WTC11 (cell line): ENCODE data around the gene UQCRHL.

Experiments
- CBFB ChIP-seq: sonication (generic); formaldehyde crosslinking; IDR thresholded peaks from 2 replicates; pipeline ENCODE4 v1.8.1; 2022; ENCODE audit warnings: mild to moderate bottlenecking, low read depth, missing genetic modification reagents
- NR1H2 ChIP-seq: sonication (generic); formaldehyde crosslinking; IDR thresholded peaks from 2 replicates; pipeline ENCODE4 v1.9.0; 2021; ENCODE audit warnings: mild to moderate bottlenecking, moderate library complexity, missing genetic modification reagents
- NR2C2 ChIP-seq: sonication (generic); formaldehyde crosslinking; IDR thresholded peaks from 2 replicates; pipeline ENCODE4 v1.8.0; 2022; ENCODE audit warnings: mild to moderate bottlenecking, missing genetic modification reagents
- NR3C1 ChIP-seq: sonication (generic); formaldehyde crosslinking; conservative IDR thresholded peaks from 2 replicates; pipeline ENCODE4 v1.8.1; 2023; ENCODE audit warnings: low read depth, mild to moderate bottlenecking, missing genetic modification reagents
- RELA ChIP-seq: sonication (generic); formaldehyde crosslinking; IDR thresholded peaks from 2 replicates; pipeline ENCODE4 v1.8.1; 2022; ENCODE audit warnings: missing genetic modification reagents, mild to moderate bottlenecking, borderline replicate concordance
- SMAD3 ChIP-seq: sonication (generic); formaldehyde crosslinking; IDR thresholded peaks from 2 replicates; pipeline ENCODE4 v1.8.0; 2022; ENCODE audit warnings: missing genetic modification reagents, mild to moderate bottlenecking, borderline replicate concordance
- TF ChIP-seq, protein P1 (sequence below): fragments of 200-600 bp; IDR thresholded peaks from 2 replicates; pipeline ENCODE4 v1.8.0; 2022; ENCODE audit warnings: antibody characterized with exemption
- TF ChIP-seq, protein P2 (sequence below): sonication (generic); formaldehyde crosslinking; IDR thresholded peaks from 2 replicates; pipeline ENCODE4 v1.8.1; 2022; ENCODE audit warnings: low read depth, mild to moderate bottlenecking, moderate library complexity, missing genetic modification reagents, borderline replicate concordance
- TF ChIP-seq, protein P3 (sequence below): sonication (generic); formaldehyde crosslinking; IDR thresholded peaks from 2 replicates; pipeline ENCODE4 v1.8.1; 2023; ENCODE audit warnings: mild to moderate bottlenecking, moderate library complexity, missing genetic modification reagents
- TF ChIP-seq, protein P4 (sequence below): sonication (generic); formaldehyde crosslinking; IDR thresholded peaks from 2 replicates; pipeline ENCODE4 v1.8.0; 2023; ENCODE audit warnings: mild to moderate bottlenecking, missing genetic modification reagents
- TF ChIP-seq, protein P5 (sequence below): sonication (generic); formaldehyde crosslinking; IDR thresholded peaks from 2 replicates; pipeline ENCODE4 v1.8.0; 2022; ENCODE audit warnings: mild to moderate bottlenecking, missing genetic modification reagents

DNA sequence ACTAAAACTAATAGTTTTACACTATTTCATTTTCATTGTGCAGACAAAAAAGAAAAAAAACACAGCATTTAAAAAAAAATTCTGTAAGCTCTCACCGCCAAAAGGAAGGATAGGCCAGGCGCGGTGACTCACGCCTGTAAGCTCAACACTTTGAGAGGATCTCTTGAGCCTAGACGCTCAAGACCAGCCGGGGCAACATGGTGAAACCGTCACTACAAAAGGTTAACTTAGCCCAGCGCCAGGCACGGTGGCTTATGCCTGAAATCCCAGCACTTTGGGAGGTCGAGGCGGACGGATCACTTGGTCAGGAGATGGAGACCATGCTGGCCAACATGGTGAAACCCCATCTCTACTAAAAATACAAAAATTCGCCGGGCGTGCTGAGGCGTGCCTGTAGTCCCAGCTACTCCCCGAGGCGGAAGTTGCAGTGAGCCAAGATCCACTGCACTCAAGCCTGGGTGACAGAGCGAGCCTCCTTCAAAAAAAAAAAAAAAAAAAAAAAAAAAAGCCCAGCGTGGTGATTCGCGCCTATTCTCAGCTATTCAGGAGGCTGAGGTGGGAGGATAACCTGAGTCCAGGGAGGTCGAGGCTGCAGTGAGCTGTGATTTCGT is 25.7 kb upstream of the UQCRHL start:
- TF ChIP-seq, protein P1, sequence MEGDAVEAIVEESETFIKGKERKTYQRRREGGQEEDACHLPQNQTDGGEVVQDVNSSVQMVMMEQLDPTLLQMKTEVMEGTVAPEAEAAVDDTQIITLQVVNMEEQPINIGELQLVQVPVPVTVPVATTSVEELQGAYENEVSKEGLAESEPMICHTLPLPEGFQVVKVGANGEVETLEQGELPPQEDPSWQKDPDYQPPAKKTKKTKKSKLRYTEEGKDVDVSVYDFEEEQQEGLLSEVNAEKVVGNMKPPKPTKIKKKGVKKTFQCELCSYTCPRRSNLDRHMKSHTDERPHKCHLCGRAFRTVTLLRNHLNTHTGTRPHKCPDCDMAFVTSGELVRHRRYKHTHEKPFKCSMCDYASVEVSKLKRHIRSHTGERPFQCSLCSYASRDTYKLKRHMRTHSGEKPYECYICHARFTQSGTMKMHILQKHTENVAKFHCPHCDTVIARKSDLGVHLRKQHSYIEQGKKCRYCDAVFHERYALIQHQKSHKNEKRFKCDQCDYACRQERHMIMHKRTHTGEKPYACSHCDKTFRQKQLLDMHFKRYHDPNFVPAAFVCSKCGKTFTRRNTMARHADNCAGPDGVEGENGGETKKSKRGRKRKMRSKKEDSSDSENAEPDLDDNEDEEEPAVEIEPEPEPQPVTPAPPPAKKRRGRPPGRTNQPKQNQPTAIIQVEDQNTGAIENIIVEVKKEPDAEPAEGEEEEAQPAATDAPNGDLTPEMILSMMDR, result no peak
- TF ChIP-seq NR3C1 (CRISPR knock-in tag), result no peak
- TF ChIP-seq, protein P2, sequence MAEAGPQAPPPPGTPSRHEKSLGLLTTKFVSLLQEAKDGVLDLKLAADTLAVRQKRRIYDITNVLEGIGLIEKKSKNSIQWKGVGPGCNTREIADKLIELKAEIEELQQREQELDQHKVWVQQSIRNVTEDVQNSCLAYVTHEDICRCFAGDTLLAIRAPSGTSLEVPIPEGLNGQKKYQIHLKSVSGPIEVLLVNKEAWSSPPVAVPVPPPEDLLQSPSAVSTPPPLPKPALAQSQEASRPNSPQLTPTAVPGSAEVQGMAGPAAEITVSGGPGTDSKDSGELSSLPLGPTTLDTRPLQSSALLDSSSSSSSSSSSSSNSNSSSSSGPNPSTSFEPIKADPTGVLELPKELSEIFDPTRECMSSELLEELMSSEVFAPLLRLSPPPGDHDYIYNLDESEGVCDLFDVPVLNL (CRISPR knock-in tag), result no peak
- TF ChIP-seq, protein P3, sequence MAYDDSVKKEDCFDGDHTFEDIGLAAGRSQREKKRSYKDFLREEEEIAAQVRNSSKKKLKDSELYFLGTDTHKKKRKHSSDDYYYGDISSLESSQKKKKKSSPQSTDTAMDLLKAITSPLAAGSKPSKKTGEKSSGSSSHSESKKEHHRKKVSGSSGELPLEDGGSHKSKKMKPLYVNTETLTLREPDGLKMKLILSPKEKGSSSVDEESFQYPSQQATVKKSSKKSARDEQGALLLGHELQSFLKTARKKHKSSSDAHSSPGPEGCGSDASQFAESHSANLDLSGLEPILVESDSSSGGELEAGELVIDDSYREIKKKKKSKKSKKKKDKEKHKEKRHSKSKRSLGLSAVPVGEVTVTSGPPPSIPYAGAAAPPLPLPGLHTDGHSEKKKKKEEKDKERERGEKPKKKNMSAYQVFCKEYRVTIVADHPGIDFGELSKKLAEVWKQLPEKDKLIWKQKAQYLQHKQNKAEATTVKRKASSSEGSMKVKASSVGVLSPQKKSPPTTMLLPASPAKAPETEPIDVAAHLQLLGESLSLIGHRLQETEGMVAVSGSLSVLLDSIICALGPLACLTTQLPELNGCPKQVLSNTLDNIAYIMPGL (CRISPR knock-in tag), result no peak
- TF ChIP-seq SMAD3 (CRISPR knock-in tag), result no peak
- TF ChIP-seq, protein P4, sequence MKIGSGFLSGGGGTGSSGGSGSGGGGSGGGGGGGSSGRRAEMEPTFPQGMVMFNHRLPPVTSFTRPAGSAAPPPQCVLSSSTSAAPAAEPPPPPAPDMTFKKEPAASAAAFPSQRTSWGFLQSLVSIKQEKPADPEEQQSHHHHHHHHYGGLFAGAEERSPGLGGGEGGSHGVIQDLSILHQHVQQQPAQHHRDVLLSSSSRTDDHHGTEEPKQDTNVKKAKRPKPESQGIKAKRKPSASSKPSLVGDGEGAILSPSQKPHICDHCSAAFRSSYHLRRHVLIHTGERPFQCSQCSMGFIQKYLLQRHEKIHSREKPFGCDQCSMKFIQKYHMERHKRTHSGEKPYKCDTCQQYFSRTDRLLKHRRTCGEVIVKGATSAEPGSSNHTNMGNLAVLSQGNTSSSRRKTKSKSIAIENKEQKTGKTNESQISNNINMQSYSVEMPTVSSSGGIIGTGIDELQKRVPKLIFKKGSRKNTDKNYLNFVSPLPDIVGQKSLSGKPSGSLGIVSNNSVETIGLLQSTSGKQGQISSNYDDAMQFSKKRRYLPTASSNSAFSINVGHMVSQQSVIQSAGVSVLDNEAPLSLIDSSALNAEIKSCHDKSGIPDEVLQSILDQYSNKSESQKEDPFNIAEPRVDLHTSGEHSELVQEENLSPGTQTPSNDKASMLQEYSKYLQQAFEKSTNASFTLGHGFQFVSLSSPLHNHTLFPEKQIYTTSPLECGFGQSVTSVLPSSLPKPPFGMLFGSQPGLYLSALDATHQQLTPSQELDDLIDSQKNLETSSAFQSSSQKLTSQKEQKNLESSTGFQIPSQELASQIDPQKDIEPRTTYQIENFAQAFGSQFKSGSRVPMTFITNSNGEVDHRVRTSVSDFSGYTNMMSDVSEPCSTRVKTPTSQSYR (CRISPR knock-in tag), result no peak
- no peak for TF ChIP-seq CBFB (CRISPR knock-in tag)
- TF ChIP-seq, protein P5, sequence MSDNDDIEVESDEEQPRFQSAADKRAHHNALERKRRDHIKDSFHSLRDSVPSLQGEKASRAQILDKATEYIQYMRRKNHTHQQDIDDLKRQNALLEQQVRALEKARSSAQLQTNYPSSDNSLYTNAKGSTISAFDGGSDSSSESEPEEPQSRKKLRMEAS (CRISPR knock-in tag), result no peak
- no peak for TF ChIP-seq NR2C2 (CRISPR knock-in tag)
- no peak for TF ChIP-seq NR1H2 (CRISPR knock-in tag)
- TF ChIP-seq RELA, result no peak
